HG03520 (cell line): ENCODE data around the gene SCAMP3.

Experiments
- ATAC-seq: cut with Tn5 transposase; IDR thresholded peaks from one replicate; pipeline ENCODE4 v1.9.1; 2021; ENCODE audit warnings: mild to moderate bottlenecking, moderate library complexity; ENCODE audit not compliant: unreplicated experiment

SCAMP3 gene

DNA sequence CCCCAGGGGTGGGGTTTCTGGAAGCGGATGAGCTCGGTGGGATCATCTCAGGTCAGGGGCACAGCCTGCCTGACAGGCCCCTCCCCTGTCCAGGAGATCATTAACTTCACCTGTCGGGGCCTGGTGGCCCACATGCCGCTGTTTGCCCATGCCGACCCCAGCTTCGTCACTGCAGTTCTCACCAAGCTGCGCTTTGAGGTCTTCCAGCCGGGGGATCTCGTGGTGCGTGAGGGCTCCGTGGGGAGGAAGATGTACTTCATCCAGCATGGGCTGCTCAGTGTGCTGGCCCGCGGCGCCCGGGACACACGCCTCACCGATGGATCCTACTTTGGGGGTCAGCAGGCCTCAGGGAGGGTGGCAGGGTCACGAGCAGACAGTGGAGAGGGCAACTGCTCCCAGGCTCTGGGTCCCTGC is 23.5 kb upstream of the SCAMP3 start:
- no peak for ATAC-seq

DNA sequence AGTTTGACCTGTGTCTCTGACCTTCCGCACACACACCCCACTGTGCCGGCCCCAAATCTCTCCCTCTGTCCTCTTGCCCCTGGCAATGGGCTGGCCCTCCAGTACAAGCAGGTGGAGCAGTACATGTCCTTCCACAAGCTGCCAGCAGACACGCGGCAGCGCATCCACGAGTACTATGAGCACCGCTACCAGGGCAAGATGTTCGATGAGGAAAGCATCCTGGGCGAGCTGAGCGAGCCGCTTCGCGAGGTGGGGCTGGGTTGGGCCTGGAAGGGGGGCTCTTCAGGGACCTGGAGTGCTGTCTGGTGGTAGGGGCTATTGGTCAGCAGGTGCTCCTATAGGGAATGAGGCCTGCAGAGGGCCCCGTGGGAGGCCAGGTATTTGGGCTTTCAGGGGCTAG is 22.9 kb upstream of the SCAMP3 start:
- no peak for ATAC-seq

DNA sequence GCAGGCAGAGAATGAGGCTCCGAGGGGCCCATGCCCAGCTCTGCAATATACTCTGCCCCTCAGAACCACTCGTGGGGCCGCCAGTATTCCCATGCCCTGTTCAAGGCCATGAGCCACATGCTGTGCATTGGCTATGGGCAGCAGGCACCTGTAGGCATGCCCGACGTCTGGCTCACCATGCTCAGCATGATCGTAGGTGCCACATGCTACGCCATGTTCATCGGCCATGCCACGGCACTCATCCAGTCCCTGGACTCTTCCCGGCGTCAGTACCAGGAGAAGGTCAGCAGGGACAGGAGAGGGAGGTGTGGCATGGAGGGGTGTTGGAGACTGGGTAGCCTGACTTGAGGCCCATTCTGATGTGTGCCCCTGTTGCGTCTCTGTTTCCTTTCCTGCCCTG is 22.3 kb upstream of the SCAMP3 start:
- no peak for ATAC-seq

DNA sequence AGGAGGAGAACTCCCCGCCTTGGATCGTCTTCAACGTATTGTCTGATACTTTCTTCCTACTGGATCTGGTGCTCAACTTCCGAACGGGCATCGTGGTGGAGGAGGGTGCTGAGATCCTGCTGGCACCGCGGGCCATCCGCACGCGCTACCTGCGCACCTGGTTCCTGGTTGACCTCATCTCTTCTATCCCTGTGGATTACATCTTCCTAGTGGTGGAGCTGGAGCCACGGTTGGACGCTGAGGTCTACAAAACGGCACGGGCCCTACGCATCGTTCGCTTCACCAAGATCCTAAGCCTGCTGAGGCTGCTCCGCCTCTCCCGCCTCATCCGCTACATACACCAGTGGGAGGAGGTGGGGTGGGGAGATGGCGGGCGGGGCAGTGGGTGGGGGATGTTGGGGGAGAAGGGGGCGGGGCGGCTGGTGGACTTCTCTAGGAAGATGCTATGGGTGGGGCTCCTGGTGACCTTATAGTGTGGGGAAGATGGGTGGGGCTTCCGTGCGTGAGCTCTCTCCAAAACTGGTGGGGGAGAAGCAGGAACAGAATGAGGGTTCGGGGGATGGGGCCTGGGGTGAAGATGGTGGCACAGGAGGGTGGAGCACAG is 20.4 kb upstream of the SCAMP3 start:
- ATAC-seq, result no peak

DNA sequence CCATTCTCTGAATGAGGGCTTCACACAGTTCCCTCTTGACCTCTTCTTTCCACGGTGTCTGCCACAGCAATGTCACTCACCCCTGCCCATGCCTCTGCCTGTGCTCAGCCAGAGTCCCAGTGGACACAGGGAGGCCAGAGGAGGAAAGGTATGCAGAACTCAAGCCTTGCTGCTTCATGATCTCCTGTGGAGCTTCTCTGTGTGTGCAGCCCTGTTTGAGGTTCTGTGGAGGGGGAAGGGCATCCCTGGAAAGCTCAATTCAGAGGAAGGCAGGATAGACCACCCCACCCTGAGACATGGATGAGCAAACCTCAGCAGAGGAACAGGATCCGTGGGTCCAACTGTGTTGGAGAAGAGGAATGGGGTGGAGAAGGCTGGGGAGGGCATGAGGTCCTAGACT is 17.1 kb upstream of the SCAMP3 start:
- no peak for ATAC-seq

DNA sequence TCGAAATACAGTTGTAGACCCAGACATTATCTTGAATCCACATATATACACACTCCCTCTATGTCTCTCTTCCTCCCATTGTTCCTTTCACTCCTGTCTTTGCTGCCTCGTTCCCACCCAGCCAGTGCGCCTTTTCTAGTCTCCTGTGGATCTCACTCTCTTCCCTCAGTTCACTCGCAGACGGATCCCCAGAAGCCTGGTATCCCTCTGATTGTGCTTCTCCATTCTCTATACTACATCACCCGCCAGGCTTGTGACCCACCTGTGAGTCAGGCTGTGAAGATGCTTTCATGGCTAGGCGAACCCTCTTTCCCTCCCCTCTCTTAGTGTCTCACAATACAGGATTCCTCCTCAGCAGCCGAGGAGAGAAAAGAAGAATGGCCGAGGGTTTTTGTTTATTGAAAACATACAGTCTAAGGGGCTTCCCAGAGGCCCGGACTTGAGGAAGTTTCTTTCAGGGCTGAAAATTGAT is 16.6 kb upstream of the SCAMP3 start:
- no peak for ATAC-seq

DNA sequence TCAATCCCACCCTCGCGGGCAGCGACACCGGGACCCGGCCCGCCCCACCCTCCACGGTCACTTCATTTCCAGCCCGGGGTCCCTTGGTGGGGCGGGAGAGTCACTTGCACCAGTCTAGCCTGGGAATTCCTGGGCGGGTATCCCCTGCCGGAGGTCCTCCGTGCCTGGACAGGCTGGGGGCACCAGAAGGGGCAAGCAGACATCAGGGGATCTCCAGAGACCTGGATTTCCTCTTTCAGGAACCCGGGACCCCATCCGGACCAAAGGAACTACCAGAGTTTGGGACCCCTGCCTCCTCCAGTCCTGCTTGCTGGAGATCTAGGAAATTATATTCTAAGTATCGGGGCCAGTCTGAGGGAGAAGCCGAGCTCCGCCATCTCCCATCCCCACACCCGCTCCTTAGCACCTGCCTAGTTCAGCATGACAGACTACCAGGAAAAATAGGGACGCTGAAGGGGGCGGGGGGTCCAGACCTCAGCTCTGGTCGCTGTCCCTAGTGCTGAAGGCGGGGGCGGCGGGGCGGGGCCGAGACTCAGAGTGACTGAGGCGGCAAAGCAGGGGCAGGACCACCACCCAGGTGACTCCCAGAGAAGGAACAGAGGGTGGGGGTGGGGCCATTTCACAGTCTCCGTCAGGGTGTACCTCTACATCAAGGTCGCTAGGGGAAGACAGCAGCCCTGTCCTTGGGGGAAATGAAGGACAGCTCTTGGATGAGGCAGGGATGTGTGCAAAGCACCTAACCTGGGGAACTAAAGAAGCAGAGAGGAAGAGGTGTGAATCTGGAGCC is 15.9 kb upstream of the SCAMP3 start:
- ATAC-seq, result no peak

DNA sequence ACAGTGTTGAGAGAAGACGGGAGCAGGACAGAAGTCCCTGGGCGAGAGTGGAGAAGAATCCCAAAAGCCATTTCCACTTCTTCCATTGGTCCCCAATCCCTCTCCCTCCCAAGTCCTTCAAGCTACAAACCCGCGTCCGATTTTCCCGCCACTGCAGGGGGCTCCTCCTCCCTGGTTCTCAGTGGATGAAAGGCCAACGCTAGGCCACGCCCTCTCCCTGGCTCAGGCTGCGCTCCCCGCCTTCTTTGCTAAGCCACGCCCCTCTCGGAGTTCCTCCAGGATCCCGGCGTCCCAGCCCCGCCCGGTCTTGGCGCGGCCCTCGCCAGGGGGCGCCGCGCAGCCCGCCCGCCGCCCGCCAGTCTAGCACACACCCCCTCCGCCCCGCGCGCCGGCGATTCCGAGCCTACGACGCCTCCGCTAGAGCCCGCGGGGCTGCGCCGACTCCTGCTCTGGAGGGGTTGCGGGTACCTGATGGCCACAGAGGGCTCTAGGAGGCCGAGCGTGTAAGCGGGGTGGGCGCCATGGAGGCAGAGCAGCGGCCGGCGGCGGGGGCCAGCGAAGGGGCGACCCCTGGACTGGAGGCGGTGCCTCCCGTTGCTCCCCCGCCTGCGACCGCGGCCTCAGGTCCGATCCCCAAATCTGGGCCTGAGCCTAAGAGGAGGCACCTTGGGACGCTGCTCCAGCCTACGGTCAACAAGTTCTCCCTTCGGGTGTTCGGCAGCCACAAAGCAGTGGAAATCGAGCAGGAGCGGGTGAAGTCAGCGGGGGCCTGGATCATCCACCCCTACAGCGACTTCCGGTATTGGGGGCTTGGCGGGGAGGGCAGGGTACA is 15.1 kb upstream of the SCAMP3 start, which contains the start of gene HCN3:
Gene HCN3, plus strand, starts transcription at position 394 of the 832 bp plus-strand sequence. Its CDS starts 128 bp downstream, at position 522.
- peak; percentile 57 for ATAC-seq

DNA sequence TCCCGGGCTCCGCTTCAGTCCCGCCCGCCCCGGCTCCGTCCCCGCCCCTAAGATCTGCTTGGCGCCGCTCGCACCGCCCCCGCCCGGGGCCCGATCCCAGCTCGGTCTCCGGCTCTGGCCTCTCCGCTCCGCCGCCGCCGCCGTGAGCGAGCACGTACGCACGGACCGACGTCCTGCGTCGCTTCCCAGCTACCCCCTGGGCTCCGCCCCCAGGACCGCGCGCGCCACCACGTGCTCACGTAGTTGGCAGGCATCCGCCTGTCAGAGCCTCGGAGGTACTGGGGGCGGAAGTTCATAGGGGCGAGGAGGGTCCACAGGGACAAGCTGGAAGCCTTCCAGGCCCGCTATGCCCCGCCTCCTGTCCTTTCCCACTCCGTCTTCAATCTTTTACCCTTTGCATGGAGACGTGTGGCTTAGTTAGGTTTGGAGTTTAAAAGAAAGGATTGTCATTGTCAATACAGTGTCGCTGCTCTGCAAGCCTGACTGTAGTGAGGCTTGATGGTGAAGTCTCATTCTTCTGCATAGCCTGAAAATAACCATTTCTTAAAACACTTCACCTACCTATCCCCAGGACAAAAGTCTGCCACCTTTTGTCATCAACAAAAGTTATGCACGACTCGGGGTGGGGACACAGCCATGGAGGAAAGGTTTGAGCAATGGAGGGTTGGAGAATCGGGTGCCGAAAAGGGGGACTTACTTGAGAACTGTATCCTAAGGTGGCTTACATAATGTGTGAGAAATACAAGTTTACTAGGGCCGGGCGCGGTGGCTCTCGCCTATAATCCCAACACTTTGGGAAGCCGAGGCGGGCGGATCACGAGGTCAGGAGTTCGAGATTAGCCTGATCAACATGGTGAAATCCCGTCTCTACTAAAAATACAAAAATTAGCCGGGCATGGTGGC is 11.4 kb upstream of the SCAMP3 start, which contains the start of gene CLK2:
Gene CLK2, minus strand, starts transcription at position 162 of the 903 bp plus-strand sequence. CDS start 2,527 bp downstream, outside the sequence.
- ATAC-seq, result peak; percentile 64

DNA sequence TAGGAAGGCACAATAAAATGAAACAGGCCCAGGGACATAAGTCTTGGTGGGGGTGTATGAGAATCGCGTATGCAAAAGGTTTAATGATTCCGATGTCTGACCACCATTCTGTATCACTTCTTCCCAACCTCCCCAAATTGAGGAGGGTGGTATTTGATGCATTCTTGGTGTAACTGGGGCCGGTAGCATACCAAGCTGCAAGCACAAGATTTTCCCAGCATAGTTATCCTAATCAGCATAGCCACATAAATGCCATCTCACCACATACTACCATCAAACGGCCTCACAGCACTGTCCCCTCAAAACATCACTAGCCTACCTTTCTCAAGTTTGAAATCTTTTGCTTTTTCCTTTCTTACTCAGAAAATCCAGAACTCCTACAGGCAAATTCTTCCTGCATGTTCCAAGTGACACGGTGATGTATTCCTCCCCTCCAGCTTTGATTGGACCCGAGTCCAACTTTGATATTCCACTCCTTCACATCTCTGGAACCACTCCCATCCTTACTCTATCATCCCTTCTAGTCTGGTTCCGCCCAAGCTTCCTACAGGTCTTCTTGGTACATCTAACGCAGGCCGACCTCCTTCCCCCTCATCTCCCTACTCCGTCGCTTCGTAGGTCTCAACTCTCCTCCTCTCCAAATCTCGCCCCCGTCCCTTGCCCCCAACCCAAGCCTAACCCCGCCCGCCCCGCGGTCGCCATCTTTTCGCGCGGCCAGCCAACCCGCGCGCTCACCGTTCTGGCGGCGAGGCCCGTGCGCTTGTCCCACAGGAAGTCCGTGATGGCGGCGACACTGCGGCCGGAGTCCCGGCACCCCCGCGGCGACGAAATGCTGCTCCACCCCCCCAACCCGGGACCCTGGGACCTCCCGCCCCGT is 10.5 kb upstream of the SCAMP3 start:
- peak; percentile 20 for ATAC-seq

DNA sequence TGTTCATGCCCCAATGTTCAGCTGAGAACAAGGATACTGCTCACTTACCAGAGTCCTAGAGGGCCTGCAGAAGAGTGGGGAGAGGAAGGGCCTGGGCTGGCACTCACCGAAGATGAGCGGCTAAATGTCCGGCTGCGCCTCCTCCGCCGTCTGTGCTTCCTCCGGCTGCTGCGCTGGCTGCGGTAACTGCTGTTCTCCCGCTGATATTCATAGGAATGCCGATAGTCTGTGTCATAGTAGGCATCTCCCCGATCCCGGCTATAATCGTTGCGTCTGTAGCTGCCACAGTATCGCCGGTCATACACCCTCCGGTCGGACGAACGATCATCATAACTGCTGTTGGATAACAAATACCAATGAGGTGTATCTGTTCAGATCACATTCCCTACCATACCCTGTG is 7.2 kb upstream of the SCAMP3 start:
- no peak for ATAC-seq

DNA sequence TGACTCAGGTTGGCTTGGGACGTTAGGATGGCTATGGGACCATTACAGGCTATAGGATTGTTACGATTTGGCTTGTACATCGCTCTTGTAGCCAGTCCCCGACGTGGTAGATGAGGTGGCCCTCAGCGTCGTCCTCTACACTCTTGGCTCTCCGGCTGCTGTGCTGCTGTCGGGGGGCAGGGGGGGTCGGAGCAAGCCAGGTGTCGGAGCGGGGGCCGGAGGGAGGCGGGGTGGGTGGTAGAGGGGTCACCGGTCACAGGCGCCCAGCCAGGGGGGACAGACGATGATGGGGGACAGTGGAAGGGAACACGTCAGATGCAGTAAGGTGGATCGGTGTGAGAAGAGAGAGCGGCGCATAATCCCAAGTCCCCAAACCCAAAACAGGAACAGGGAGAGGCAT is 6.5 kb upstream of the SCAMP3 start:
- ATAC-seq, result no peak

DNA sequence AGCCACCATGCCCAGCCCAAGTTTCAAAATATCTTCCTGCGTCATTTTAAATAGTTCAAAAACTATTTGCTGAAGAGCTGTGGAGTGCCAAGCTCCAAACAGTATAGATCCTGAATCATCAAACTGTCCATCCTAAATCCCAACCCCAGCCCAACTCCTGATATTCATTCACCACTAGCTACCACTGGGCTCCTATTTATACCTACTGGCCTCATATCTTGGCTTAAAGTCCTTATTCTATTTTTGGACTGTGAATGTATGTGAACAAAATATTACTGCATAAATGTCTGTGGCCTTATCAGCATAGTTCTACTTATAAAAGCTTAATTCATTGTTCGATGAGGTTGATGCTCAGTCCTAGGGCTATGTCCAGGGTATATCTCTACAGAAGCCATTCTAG is 5.2 kb upstream of the SCAMP3 start:
- no peak for ATAC-seq

DNA sequence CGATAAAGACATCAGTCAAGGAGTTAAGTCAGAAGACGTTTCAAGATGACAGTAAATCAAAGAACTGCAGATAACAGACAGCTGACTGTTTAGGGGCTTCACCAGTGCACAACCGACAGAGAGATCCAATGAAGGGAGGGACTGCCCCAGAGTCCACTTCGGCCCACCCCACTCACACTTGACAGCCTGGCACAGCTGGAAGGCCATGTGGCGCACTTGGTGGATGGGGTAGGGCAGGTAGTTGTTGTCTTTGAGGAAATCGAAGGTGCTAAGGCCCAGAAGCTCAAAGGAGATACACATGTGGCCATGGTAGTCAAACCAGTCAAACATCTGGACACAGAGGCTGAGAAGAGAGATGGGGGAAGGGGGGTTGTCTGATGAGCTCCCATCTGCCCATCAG is 4.4 kb upstream of the SCAMP3 start:
- ATAC-seq, result no peak

DNA sequence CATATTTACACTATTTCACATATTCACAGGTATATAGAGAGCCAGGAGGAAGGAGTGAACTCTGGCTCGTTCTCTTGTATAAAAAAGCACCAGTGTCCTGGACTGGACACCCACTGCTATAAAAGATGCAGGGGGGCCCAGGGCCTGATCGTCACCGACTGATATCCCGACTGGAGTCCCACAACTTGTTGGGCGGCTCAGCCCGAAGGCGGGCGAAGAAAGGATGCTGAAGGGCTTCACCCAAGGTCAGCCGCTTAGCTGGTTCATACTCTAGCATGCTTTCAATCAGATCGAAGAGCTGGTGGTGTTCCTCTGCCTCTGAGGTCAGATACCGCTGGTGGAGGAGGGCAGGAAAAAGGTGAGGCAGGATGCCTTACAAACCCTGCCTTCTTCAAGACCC is 907 bp upstream of the SCAMP3 start:
- no peak for ATAC-seq

DNA sequence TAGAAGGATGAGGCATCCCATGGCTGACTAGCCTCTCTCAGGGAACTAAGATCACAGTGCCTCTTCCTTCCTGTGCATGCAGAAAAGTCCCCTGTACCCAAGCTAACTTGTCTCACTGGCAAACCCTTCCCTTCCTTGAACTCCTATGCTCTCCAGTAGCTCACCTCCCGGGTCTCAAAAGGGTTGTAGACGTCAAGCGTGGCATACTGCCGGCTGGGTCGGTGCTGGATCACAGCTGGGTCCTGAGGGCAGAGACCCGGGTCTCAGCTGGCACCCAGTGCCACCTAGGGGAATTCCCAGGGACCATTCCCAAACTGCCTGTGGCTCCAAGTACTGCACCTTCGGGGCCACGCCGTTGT is 688 bp downstream of the SCAMP3 start:
- no peak for ATAC-seq

DNA sequence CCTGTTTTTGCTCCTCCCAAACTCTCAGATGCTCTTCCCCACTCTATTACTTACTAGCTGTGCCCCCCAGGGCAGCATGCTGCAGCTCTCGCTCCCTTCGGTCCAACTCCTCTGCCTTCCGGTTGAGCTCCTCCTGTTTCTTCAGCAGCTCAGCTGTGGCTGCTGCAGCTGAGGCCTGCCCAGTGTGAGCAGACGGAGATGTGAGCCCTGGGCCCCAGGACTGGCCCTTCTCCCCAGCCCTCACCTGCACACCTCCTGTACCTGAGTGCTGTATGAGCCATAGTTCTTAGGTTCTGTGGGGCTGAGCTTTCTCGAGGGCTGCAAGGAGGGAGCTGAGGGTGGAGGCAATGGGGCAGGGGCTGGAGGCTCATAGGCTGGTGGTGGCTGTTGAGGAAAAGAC is 1.9 kb downstream of the SCAMP3 start:
- no peak for ATAC-seq

DNA sequence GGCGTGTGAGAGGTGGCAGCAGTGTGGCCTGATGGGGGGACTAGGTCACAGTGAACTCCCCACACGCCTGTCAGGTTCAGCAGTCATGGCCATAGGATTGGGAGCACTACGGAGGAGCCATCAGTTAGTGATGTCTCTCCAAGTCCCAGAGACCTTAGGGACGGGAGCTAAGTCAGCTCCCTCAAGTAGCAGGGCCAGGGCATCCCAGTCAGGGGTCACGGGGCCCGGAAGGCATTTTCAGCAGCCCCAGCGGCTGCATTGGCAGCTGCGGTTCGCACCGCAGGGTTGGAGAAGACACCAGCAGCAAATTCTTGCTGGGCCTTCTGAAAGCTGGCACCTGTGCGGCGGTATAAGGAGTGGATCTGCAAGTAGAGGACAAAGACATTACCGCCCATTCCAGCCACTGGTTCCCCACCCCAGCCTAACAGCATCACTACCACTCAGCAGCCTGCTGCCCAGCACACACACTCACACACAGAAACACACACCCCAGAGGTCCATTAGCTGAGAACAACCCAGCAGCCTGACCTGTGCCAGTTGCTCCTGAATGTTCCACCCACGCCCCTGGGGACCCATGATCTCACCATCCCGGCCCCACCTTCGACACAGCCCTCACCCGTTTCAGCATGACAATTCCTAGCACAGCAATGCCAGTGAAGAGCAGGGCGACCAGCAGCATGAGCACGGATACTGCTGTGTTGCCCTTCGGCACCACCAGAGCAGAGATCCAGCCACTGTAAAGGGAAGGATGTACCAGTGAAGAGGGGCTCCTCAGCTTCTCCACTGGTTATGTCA is 5.9 kb downstream of the SCAMP3 start:
- no peak for ATAC-seq
